Measurements from ENCODE around the gene ST6GALNAC3. TPM values are rescaled to one million over a fixed set of nuclear protein-coding genes. Genes with fewer than 3 reads are reported as not detected.
A peak's percentile ranks its signal among the peaks of the same experiment; 100 is the strongest.

Gene ST6GALNAC3
- total RNA-seq, 1 donor from 2014 or later = 7.2 TPM

GRCh38 chr1:76287917-76288316, 213.4 kb downstream of the ST6GALNAC3 start:
- DNase-seq (ENCODE audit: low spot score) = no peak

GRCh38 chr1:76288758-76289483, 214.4 kb downstream of the ST6GALNAC3 start:
- no peak for DNase-seq (ENCODE audit: low spot score)

DNA sequence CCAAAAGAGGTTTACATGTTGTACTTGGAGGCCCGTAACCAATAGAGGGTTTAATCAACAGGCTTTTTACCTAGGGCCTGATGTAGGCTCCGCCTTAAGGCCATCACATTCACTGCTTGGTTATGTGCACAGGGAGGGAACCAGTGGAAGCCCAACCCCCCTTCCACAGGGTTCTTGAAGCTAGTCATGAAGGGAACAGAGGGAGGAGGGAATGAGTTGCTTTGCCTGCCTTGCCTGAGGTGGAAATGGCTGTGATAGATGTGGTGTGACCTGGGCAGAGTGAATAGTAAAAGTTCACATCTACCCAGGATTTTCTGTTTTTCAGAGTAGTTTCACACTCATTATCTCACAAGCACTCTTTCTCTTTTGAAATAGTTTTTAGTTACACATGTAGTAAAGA, 215.1 kb downstream of the ST6GALNAC3 start:
- DNase-seq (ENCODE audit: low spot score) = no peak

DNA sequence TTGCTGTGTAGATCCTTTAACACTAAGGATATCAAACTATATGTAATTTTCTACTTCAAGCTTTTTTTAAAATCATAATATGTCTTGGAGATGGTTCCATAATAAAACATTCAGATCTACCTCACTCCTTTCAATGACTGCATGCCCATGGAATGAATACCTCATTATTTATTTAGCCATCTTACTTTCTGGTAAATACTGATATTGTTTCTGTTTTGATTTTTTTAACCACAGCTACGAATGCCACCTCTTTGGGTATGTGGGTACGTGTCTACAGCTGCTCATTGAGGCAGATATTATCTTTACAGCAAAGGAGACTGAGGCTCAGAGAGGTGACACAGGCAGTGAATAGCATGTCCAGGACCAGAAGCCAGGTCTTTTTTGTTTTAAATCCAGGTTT, 215.7 kb downstream of the ST6GALNAC3 start:
- DNase-seq (ENCODE audit: low spot score) = no peak

DNA sequence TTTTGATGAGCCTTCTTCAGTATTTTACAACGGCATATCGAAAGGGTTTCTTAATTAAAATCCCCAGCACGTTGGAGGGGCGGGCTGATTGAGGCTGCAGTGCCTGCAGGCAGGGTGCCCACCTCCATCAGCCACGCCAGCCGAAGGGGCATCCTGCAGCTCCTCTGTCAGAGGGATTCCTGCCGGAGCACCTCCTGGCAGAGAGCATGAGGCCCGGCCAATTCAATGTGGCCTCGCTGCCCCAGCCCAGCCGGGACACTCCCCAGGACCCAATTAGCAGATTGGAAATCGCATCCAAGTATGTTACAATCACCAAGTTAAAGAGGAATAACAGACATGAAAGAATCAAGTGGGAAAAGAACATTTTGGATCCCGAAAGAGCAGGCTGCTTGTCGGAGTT, 216.6 kb downstream of the ST6GALNAC3 start:
- DNase-seq (ENCODE audit: low spot score) = no peak

- no peak for DNase-seq (ENCODE audit: low spot score)
These were observed 217.2 kb downstream of the ST6GALNAC3 start for GRCh38 chr1:76291737-76292136.

DNA sequence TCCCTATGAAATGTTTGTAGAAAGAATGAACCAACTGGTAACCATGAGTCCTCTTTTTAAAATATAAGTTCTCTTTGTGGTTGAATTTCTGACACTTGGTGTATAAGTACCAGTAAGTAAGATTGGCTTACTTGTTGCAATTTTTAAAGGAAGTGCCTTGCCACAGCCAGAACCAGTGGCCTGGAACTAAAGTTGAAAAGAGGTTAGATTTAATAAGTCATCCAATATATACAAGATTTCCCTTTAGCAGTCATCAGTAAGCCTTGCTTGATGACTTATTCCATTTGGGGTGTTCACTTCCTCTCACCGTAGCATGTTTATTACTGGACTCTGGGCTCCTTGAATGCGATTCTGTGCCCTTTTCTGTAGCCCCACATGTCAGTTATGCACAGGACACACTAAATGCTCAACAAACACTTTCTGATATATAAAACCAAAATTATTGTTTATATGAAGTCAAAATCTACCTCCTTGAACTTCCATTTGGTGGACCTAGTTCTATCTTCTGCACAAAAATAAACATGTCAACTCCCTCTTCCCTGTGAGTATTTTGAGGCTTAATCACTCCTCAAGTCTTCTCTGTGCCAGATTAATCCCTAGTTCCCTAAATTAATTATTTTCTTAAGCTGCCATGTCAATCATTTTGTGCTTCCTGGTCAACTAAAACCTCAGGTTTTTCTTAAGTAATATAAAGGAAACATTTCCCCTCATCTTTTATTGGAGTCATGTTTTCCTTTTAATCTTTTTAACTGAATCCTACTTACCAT, 218.1 kb downstream of the ST6GALNAC3 start:
- DNase-seq (ENCODE audit: low spot score) = no peak

DNA sequence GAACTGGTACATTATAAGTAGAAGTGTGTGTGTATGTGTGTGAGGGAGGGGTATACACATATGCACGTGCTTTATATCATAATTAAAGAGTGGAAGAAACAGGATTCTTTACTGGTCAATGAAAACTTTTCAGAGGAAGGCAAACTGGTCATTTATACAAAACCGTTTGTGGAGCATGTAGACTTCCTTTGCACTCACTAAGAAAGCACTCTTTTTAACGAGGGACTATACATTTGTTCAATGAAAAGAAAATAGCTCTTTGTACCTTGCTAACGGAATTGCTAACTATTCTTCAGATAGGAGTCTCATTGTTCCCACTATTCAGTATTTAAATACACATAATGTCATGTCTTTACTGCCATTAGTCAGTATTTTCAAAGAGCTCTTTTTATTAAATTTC, 219.3 kb downstream of the ST6GALNAC3 start:
- DNase-seq (ENCODE audit: low spot score) = no peak

GRCh38 chr1:76294482-76295194, 220.1 kb downstream of the ST6GALNAC3 start:
- DNase-seq (ENCODE audit: low spot score) = no peak

DNA sequence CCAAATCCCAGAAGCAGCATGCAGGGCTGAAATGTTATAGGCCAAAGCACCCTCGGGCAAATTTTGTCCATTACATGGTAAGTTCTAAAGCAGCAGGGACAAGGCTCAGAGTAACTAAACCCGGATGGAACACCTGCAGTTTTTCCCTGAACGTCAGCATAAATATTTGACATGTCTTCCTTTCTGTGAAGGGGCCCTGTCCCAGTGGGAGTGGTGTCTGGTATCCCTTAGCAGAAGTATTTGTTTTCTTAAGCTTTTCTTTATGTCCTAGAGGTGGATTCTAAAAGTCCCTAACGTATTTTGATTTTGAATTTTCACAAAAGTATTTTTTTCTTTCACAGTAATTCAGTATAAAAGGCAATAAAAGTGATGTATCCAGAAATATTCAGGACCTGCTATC, 223.9 kb downstream of the ST6GALNAC3 start:
- no peak for DNase-seq (ENCODE audit: low spot score)

GRCh38 chr1:76299036-76299435, 224.5 kb downstream of the ST6GALNAC3 start:
- no peak for DNase-seq (ENCODE audit: low spot score)

GRCh38 chr1:76300556-76300955, 226.0 kb downstream of the ST6GALNAC3 start:
- DNase-seq (ENCODE audit: low spot score) = no peak

GRCh38 chr1:76302711-76303339, 228.3 kb downstream of the ST6GALNAC3 start:
- DNase-seq (ENCODE audit: low spot score) = no peak

DNA sequence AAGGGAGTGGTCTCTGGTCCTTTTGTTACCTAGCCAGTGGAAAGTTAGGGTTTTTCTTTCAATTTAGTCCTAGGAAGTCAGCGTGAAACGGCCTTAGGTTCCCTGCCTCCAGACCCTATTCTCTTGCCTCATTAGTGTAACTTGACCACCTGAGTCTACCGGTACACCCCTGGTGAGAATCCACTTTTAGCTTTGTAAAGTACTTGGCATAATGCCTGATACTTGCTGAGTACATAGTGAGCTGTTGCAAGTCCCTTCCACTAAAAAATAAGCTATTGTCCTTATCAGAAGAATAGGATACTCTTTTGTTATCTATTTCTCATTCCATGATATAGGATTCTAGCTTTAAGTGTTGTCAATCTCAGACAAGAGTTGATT, 228.8 kb downstream of the ST6GALNAC3 start:
- DNase-seq (ENCODE audit: low spot score) = no peak

- no peak for DNase-seq (ENCODE audit: low spot score)
These were observed 238.8 kb downstream of the ST6GALNAC3 start for GRCh38 chr1:76313304-76313703.

DNA sequence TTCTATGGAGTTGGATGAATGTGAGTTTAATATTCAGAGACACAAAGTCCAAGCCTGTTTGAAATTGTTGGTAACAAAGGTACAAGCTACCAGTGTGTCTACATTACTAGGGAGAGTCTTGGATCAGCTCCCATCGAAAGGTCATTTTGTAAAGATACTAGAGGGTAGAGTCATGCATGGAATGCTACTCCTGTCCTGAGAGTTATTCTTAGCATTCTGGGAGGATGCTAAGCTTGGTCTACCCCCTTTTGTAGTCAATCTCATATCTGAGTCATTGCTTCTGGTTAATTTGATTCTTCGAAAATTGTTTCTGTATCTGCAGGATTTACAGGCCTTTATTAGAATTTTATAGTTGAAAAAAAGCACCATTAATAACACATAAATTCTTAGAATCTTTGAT, 240.2 kb downstream of the ST6GALNAC3 start:
- no peak for DNase-seq (ENCODE audit: low spot score)

DNA sequence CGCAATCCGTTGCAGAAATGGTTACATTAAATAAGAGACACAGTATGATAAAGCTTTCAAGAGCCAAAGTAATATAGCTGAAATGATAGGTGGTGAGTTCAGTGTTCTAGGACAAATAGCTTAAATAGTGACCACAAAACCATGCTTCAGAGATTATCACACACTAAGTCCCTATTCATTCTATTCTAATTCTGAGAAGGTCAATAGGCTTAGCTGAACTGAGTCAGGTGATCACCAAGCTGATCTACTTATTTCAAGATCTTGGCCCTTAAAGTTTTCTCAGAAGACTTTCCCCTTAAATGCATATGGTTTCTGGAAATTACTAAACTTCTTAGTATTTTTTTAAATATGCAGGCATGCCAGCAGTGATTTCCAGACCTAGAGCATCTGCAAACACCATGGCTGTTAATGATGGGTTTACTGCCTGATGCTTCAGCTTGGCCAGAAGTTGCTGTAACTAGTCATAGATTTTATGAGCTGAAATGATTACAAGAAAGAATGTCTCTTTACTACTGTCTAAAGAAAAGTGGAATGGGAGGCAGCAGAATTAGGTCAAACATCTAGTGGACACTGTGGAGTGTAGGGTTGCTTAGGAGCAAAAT, 242.9 kb downstream of the ST6GALNAC3 start:
- peak; percentile 85 for DNase-seq (ENCODE audit: low spot score)

DNA sequence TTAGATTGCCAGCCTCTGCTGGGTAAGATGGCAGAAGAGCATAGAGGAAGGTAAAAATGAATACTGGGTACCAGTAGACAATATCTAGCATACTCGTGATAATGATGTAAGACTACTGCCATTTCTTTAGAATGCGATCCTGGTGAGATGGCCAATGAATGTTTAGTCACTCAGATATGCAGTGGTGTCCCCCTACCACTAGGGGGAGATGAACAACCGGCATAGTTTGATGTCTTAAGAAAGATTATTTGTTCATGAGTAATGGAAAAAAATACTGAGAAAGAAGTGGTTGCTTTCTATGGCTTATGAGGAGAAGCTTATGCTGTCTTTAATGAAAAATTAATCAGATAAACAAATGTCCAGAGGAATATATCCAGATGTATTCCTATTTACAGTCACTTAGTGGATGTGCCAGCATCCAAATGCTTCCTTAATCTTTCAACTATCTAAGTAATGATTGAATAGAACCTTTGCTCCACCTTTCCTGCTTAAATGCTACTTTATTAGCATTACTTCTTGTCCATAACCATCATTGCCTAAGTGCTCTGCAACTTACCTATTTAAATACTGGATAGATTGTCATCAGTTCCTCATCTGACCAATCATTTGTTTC, 256.6 kb downstream of the ST6GALNAC3 start:
- DNase-seq (ENCODE audit: low spot score) = peak; percentile 48

GRCh38 chr1:76335882-76336281, 261.3 kb downstream of the ST6GALNAC3 start:
- DNase-seq (ENCODE audit: low spot score) = no peak

DNA sequence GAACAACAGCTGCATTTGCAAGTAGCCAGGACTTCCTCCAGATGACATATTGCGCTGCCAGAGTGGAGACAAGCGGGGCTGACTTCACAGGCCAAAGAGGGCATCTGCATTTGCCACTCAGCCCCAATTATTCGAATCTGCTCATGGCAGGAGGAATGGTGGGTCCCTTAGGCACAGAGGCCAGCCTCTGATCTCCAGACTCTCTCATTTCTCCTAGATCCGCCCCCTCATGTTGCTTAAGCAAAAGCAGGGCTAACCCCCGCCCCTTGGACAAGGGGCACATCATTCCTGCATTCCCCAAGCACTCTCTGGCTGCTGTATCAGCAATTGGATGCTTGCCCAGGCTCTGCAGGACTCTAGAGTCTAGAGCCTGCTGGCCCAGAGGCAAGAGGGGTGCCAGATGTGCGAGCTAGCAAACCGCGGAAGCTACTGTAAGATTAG, 262.4 kb downstream of the ST6GALNAC3 start:
- DNase-seq (ENCODE audit: low spot score) = peak; percentile 25
